Heart left ventricle (tissue), 13 donors: ENCODE measurements around the gene CELF4.

Experiments
- POLR2A ChIP-seq, 2 donors: fragments of 450-650 bp; IDR thresholded peaks; one replicate each; pipeline ENCODE4 v1.6.1; 2017; ENCODE audit warnings: antibody characterized with exemption in 2 of 2, mild to moderate bottlenecking in 2 of 2, moderate library complexity in 2 of 2
- TF ChIP-seq, protein P1 (sequence below), 12 donors: fragments of 200-600 bp; sonication (generic) in 4 of 12; IDR thresholded peaks; one replicate each; pipeline versions ENCODE4 v1.5.0 to v1.8.0; 2018 to 2022; ENCODE audit warnings: antibody characterized with exemption in 12 of 12, mild to moderate bottlenecking in 5 of 12
- donor health status: ischemic (EF 13 %, LVEDD 7.1; RV severe dilation, severe dysfunction).
- donor health status: DM: no; HTN: yes; CAD: no.
- donor health status: DM: no; HTN: no; CAD: no.
- donor health status: ischemic (EF 25% LVEDD 6.9; RV normal size, moderate dysfunction).
- donor health status: ischemic (EF 25% LVEDD 5.7; RV mildly dilated, moderate dysfunction).
- donor health status: ischemic (EF 35%, LVEDD 5.7; RV mildly dilated, moderate dysfunction).
- donor health status: nonischemic (EF 11% LVEDD 7.7; RV severe dilation, severe dysfunction).
- donor health status: DM: yes; HTN: yes; CAD: no.
- donor health status: PGD.
- donor health status: ischemic (EF 29% LVEDD 5.4; RV normal size, mild dysfunction).
- donor health status: nonischemic (EF 23%, LVEDD 6.1; RV moderate dilation, normal function).

DNA sequence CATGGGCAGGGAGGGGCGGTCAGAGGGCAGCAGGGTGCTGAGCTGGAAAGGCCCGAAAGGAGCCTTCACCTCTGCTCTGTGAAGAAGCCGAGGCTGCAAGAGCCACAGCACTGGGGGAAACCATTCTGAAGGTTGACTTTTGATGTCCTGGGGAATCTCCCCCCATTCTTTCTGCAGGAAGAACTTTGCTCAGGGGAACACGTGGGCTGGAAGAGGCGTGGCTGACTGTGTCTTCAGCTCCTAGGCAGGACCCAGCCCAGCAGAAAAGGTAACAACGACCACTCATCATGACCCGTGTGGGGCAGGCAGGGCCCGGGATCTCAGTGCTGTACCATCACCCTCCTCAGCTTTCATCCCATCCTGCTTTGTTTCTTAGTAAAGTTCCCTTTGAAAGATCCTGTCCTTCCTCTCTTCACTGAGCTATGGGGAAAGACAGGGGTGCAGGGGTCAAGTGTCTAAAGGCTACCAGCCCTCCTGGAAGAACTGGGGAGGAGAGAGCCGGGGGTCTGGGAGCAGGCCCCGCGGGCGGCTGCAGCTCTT lies 312.7 kb downstream of the CELF4 start:
- no peak for TF ChIP-seq POLR2A (IDR thresholded peaks at IDR 0.05)
- TF ChIP-seq, protein P1, sequence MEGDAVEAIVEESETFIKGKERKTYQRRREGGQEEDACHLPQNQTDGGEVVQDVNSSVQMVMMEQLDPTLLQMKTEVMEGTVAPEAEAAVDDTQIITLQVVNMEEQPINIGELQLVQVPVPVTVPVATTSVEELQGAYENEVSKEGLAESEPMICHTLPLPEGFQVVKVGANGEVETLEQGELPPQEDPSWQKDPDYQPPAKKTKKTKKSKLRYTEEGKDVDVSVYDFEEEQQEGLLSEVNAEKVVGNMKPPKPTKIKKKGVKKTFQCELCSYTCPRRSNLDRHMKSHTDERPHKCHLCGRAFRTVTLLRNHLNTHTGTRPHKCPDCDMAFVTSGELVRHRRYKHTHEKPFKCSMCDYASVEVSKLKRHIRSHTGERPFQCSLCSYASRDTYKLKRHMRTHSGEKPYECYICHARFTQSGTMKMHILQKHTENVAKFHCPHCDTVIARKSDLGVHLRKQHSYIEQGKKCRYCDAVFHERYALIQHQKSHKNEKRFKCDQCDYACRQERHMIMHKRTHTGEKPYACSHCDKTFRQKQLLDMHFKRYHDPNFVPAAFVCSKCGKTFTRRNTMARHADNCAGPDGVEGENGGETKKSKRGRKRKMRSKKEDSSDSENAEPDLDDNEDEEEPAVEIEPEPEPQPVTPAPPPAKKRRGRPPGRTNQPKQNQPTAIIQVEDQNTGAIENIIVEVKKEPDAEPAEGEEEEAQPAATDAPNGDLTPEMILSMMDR (IDR thresholded peaks at IDR 0.05) = no peak
